ENCODE measurements around the gene JUNB.
"Not testable (repeated sequence)": the region's sequence is repeated elsewhere in the genome, so short reads cannot be mapped to it uniquely, and the experiment has no call there.

JUNB gene

GRCh38 chr19:12804051-12804450 is 12.8 kb downstream of the JUNB start:
- no peak for DNase-seq (ENCODE audit: low spot score)

GRCh38 chr19:12806242-12807081 is 15.2 kb downstream of the JUNB start, which contains the start of gene RNASEH2A:
RNASEH2A (plus strand) TSS chr19:12806584; CDS start chr19:12806674, 90 bp downstream.
- DNase-seq (ENCODE audit: low spot score), result peak; percentile 91

GRCh38 chr19:12815088-12815487 is 23.8 kb downstream of the JUNB start:
- DNase-seq (ENCODE audit: low spot score), result no peak

- DNase-seq (ENCODE audit: low spot score), result not testable (repeated sequence)
Observed at GRCh38 chr19:12817188-12817587, 25.9 kb downstream of the JUNB start.

- not testable (repeated sequence) for DNase-seq (ENCODE audit: low spot score)
Observed at GRCh38 chr19:12817810-12818209, 26.5 kb downstream of the JUNB start.

- no peak for DNase-seq (ENCODE audit: low spot score)
Observed at GRCh38 chr19:12821761-12822160, 30.5 kb downstream of the JUNB start.

GRCh38 chr19:12825254-12826131 is 34.2 kb downstream of the JUNB start:
- DNase-seq (ENCODE audit: low spot score), result no peak

- no peak for DNase-seq (ENCODE audit: low spot score)
Observed at GRCh38 chr19:12828494-12828893, 37.2 kb downstream of the JUNB start.

- no peak for DNase-seq (ENCODE audit: low spot score)
Observed at GRCh38 chr19:12833418-12833737, 42.1 kb downstream of the JUNB start.

GRCh38 chr19:12833738-12834565 is 42.7 kb downstream of the JUNB start:
- DNase-seq (ENCODE audit: low spot score), result peak; percentile 60

GRCh38 chr19:12834566-12834943 is 43.3 kb downstream of the JUNB start, which contains the start of gene RTBDN:
RTBDN (minus strand) TSS chr19:12834579; CDS start chr19:12829979, 4,600 bp downstream.
- DNase-seq (ENCODE audit: low spot score), result peak; percentile 73

GRCh38 chr19:12834976-12835757 is 43.9 kb downstream of the JUNB start:
- DNase-seq (ENCODE audit: low spot score), result peak; percentile 71

- no peak for DNase-seq (ENCODE audit: low spot score)
Observed at GRCh38 chr19:12836529-12836863, 45.2 kb downstream of the JUNB start.

GRCh38 chr19:12837225-12837624 is 45.9 kb downstream of the JUNB start:
- no peak for DNase-seq (ENCODE audit: low spot score)

GRCh38 chr19:12838182-12838885 is 47.0 kb downstream of the JUNB start, which contains the start of gene MAST1:
MAST1 (plus strand) TSS chr19:12838515; CDS start chr19:12838573, 58 bp downstream.
- DNase-seq (ENCODE audit: low spot score), result peak; percentile 73

GRCh38 chr19:12838886-12839756 is 47.8 kb downstream of the JUNB start:
- DNase-seq (ENCODE audit: low spot score), result peak; percentile 69

GRCh38 chr19:12840091-12841079 is 49.1 kb downstream of the JUNB start:
- DNase-seq (ENCODE audit: low spot score), result peak; percentile 91

- peak; percentile 79 for DNase-seq (ENCODE audit: low spot score)
Observed at GRCh38 chr19:12841094-12841493, 49.8 kb downstream of the JUNB start.

Measured in cerebellar cortex (tissue), 1 donor.